Naive thymus-derived CD8-positive, alpha-beta T cell (primary cell): ENCODE measurements around the gene SLC7A10. TPM values are rescaled to one million over a fixed set of nuclear protein-coding genes. Genes with fewer than 3 reads are reported as not detected.
A peak's percentile ranks its signal among the peaks of the same experiment; 100 is the strongest.

Source experiments
- ATAC-seq, 2 donors: fragments of 150-1000 bp; cut with Tn5 transposase in 1 of 2; sonication (Bioruptor Pico), chemical (Tn5 transposase) in 1 of 2; 1 replicate in 1 of 2; 2 replicates in 1 of 2; pipeline ENCODE4 v1.10.0; 2021; ENCODE audit warnings: mild to moderate bottlenecking in 2 of 2, moderate library complexity in 2 of 2
- POLR2A ChIA-PET: fragments of 350-600 bp; sonication (Branson Sonifier 250); formaldehyde crosslinking; loops from one replicate; lab custom pipeline; 2021; ENCODE audit warnings: antibody characterized with exemption; lab: Charles Lee
- DNase-seq, 10 donors: peaks; one replicate each; pipeline versions ENCODE4 v3.0.0 to v3.0.0-alpha.2; 2020 to 2022
- H3K27ac Mint-ChIP-seq, 10 donors: one replicate each; pipeline ENCODE4 v1.8.0; 2020 to 2022; ENCODE audit warnings: mild to moderate bottlenecking in 10 of 10, mixed read lengths in 10 of 10, moderate library complexity in 4 of 10, inconsistent platforms in 1 of 10
- H3K27me3 Mint-ChIP-seq, 5 donors: one replicate each; pipeline ENCODE4 v1.8.0; 2021 to 2022; ENCODE audit warnings: mixed read lengths in 5 of 5
- H3K36me3 Mint-ChIP-seq, 3 donors: one replicate each; pipeline ENCODE4 v1.8.0; 2020 to 2022; ENCODE audit warnings: mixed read lengths in 3 of 3, mild to moderate bottlenecking in 2 of 3, inconsistent platforms in 1 of 3
- H3K4me1 Mint-ChIP-seq, 4 donors: one replicate each; pipeline ENCODE4 v1.8.0; 2021 to 2022; ENCODE audit warnings: mixed read lengths in 4 of 4
- H3K4me3 Mint-ChIP-seq, 10 donors: one replicate each; pipeline ENCODE4 v1.8.0; 2020 to 2022; ENCODE audit warnings: mild to moderate bottlenecking in 10 of 10, mixed read lengths in 10 of 10, moderate library complexity in 6 of 10, inconsistent platforms in 1 of 10
- H3K9me3 Mint-ChIP-seq, 9 donors: one replicate each; pipeline ENCODE4 v1.8.0; 2020 to 2022; ENCODE audit warnings: mixed read lengths in 9 of 9, mild to moderate bottlenecking in 3 of 9, inconsistent platforms in 1 of 9, moderate library complexity in 1 of 9
- polyA plus RNA-seq, 3 donors: library from polyadenylated mRNA; unstranded; fragments of 300-500 nt; fragmentation: Illumina TruSeq; gene quantifications; one replicate each; pipeline ENCODE4 v1.2.3, GENCODE V29; 2021
- total RNA-seq, 8 experiments: library from RNA in 2 of 8; stranded (reverse) in 2 of 8; gene quantifications; one replicate each; pipeline ENCODE4 v1.2.3 and lab custom pipeline; 2021 to 2026

SLC7A10 gene
- total and polyA plus RNA-seq, 5 experiments from 2014 or later = not detected

DNA sequence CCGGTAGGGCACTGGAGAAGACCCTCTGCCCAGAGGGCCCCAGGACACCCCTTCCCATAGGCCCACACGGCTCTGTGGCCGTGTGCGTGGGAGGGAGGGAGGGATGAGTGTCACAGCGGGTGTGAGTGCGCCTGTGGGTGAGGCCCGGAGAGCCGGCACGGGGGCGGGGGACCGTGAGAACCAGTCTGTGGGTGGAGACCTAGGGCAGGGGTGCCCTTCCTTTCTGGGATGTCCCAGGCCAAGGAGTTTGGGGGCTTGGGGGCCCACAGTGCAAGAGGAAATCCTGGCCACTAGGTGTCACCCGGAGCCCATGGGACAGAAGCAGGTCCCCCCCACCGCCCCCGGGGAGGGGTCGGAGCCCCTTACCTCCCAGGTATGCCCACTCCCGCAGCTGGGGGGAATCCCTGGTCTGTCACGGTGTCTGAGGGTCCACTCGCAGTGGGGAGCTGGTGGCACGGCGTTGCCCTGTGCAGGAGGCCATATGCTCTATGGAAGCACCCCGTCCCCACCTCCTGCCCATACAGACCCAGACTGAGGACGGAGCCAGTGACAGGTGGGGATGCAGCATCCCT lies 16.0 kb upstream of the SLC7A10 start:
- DNase-seq (peak in 3 of 10 donors; percentile 10 to 22 (median 13)), ATAC-seq (no peak)
- Mint-ChIP-seq H3K4me1 (peaks cover 0 to 4% (median 0%) of the 10 kb centered on the region in 4 donors), H3K27me3 (peaks cover 0 to 7% (median 3%) of the 10 kb centered on the region in 5 donors), H3K27ac (peak overlapping the region in 1 of 10 donors; percentile 60), H3K9me3 (peaks cover 0 to 6% (median 0%) of the 10 kb centered on the region in 9 donors), H3K36me3 (peaks cover 0 to 5% (median 0%) of the 10 kb centered on the region in 3 donors), H3K4me3 (no peak overlapping the region)
- POLR2A ChIA-PET = no interaction called here

DNA sequence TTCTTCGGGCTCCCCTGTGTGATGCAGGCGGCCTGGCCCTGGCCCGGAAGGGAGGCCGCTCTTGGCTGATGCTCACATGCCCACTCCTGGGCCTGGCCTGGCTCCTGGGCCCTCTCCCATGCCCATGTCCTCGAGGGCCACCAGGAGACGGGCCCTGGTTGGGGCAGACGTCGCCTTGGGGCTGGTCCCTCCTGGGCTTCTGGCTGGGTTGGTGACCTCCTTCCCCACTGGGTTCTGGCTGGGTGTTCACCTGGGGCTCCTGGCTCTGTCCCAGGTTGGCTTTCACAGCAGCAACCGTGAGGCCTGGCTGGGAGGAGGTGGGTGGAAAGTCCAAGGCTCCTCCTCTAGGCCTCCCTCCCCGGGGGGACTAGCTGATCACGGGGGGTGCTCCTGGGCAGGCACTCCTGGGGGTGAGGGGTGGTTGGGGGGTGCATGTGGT lies 15.5 kb upstream of the SLC7A10 start:
- Mint-ChIP-seq H3K9me3 (peaks cover 0 to 6% (median 0%) of the 10 kb centered on the region in 9 donors), H3K4me1 (peaks cover 0 to 4% (median 0%) of the 10 kb centered on the region in 4 donors), H3K27ac (peak overlapping the region in 1 of 10 donors; percentile 60), H3K27me3 (peaks cover 0 to 7% (median 3%) of the 10 kb centered on the region in 5 donors), H3K36me3 (peaks cover 0 to 5% (median 0%) of the 10 kb centered on the region in 3 donors), H3K4me3 (no peak overlapping the region)
- ATAC-seq = no peak
- POLR2A ChIA-PET = no interaction called here
- no peak for DNase-seq

DNA sequence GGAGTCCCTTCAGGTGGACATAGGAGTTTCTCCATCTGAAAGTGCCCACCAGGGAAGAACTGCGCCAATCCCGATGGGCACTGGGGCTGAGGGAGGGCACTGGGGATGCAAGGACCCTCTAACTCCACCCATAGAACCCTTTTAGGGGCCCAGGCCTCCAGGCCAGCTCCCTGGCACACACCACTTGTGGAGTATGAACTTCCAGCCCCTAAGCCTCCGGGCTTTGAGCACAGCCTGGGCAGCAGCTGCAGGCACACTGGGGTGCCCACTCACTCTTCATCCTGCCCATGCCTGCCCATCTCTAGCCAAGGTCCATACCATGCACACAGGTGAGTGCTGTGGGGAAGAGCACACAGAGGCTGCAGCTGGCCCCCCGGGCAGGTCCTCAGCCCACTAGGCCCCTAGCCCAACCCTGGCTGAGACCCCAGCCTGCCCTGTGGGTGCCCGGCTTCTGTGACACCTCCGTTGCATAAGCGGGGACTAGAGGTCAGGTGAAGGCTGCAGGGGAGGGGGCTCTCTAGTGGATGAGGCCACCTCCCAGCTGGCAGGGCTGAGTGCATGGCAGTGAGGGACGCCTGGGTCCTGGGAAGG lies 14.6 kb upstream of the SLC7A10 start:
- Mint-ChIP-seq H3K36me3 (no peaks in the 10 kb centered on the region), H3K9me3 (peaks cover 0 to 3% (median 0%) of the 10 kb centered on the region in 9 donors), H3K4me3 (no peak overlapping the region), H3K27ac (peak overlapping the region in 1 of 10 donors; percentile 90), H3K27me3 (peaks cover under 1 to 7% (median 4%) of the 10 kb centered on the region in 5 donors), H3K4me1 (peaks cover 0 to 7% (median 0%) of the 10 kb centered on the region in 4 donors)
- DNase-seq = no peak
- no peak for ATAC-seq
- POLR2A ChIA-PET = no interaction called here

DNA sequence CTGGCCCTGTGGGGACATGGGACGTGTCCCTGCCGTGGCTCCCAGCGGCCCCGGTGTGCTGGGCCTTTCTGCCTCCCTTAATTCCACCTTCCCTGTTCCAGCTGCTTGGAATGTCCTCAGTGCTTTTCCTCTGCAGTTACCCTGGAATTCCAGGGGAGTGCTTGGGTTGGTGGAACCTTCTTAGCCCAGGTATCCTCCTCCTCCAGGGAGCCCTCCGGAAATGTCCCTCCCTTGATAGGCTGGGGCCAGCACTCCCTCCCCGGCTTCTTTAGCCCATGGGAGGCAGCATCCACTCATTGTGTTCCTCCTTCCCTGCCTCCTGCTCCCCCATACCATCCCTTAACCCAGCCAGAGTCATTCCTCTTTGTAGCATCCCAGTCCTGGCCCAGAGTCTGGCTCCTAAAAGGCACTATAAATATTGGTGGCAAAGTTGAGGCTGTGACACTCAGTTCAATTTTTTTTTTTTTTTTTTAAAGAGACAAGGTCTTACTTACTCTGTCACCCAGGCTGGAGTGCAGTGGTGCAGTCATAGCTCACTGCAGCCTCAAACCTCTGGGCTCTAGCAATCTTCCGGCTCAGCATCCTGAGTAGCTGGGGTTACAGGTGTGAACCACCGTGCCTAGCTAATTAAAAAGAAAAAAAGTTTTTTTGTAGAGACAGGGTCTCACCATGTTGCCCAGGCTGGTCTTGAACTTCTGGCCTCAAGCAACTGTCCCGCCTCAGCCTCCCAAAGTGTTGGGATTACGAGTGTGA lies 13.7 kb upstream of the SLC7A10 start:
- H3K4me3 Mint-ChIP-seq = peak overlapping the region in 1 of 10 donors; percentile 53
- H3K4me1 Mint-ChIP-seq = peaks cover 0 to 9% (median 0%) of the 10 kb centered on the region in 4 donors
- DNase-seq (no peak), ATAC-seq (no peak)
- H3K27ac Mint-ChIP-seq = peak overlapping the region in 4 of 10 donors; percentile 22 to 90 (median 60)
- no peaks in the 10 kb centered on the region for H3K36me3 Mint-ChIP-seq
- POLR2A ChIA-PET = no interaction called here
- peaks cover 0 to 3% (median 0%) of the 10 kb centered on the region in 9 donors for H3K9me3 Mint-ChIP-seq
- H3K27me3 Mint-ChIP-seq = peaks cover 3 to 8% (median 8%) of the 10 kb centered on the region in 5 donors

DNA sequence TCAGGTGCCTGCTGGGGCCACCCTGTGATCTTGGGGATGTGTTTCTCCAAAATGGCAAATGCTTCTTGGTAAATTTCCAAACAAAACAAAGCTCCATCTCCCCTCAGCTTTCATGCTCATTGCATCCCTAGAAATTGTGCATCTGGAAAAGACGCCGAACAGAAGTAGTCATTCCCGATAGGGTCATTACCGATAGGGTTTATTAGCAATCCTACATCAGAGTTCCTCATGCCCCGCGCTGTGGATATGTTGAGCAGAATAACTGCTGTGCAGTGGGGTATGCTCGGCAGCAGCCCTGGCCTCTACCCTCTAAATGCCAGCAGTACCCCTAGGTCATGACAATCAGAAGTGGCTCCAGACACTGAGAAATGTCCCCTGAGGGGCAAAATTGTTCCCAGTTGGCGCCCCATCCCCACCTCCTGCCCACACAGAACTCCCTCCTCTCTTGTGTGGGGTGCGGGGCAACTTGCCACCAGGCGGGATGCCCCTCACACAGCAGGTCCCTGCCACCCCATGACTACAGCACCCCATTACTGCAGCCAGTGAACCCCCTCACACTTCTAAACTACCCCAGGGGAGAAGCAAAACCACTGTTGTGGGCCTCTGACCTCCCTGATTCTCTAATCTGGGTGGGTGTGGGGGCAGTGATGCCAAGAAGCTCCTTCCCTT lies 13.0 kb upstream of the SLC7A10 start:
- H3K27me3 Mint-ChIP-seq = peaks cover 3 to 8% (median 5%) of the 10 kb centered on the region in 5 donors
- H3K4me1 Mint-ChIP-seq = peaks cover 0 to 9% (median 0%) of the 10 kb centered on the region in 4 donors
- H3K36me3 Mint-ChIP-seq = no peaks in the 10 kb centered on the region
- H3K9me3 Mint-ChIP-seq = peaks cover 0 to 3% (median 0%) of the 10 kb centered on the region in 9 donors
- peak overlapping the region in 1 of 10 donors; percentile 20 for H3K27ac Mint-ChIP-seq
- ATAC-seq = no peak
- DNase-seq = no peak
- POLR2A ChIA-PET = no interaction called here
- no peak overlapping the region for H3K4me3 Mint-ChIP-seq

DNA sequence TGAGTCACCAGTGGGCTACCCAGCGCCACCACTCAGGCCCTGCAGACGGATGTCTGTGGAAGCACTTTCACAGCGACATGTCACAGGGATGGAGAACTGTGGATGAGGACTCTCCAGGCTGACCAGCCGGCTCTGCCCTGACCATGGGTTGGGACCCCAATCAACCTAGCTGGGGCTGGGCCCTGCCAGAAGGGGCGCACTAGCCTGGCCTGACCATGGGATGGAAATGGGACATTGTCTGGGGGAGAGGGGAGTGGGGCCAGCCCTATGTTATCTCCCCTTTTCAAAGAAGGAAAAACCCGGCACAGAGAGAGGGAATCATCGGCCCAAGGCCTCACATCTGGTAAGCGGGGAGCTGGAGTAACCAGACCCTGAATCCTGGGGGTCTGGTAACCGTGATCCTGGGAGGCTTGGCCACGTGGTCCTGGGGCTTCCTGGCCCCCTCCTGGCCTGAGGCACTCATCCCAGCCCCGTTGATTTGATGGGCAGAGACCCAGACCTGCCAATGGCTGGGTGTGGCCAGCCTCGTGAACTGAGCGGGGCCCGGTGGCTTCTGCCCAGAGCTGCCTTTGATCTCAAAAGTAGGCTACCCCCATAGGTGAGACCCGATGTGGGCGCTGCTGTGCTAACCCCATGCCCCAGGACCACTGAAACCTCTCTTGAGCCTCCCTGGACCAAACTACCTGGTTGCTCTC lies 11.2 kb upstream of the SLC7A10 start:
- no peak overlapping the region for H3K4me3 Mint-ChIP-seq
- no peak overlapping the region for H3K27ac Mint-ChIP-seq
- peaks cover 0 to 7% (median 0%) of the 10 kb centered on the region in 4 donors for H3K4me1 Mint-ChIP-seq
- H3K27me3 Mint-ChIP-seq = peaks cover 0 to 8% (median 5%) of the 10 kb centered on the region in 5 donors
- H3K36me3 Mint-ChIP-seq = no peaks in the 10 kb centered on the region
- no peak for ATAC-seq
- POLR2A ChIA-PET = interaction anchor here (1.4 kb wide), 1 partner anchor 137 kb away, joined by 3 read pairs; the partner anchor contains the start of gene CEBPG
- DNase-seq = no peak
- H3K9me3 Mint-ChIP-seq = no peaks in the 10 kb centered on the region

DNA sequence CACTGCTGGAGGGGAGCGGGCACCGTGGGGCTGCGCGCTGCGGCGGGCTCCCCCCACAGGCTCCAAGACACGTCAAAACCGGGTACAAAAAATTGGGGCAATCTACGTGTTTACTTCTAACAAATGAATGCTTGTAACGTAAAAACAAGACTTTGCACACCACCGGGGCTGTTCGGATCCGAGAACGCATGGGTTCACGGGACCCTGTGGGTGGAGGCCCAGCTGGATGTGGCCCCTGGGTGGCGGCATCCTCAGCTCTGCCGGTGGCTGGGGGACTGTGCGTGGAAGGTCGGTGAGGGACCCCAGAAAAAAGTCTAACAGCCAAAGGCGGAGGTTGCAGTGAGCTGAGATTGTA lies 10.3 kb upstream of the SLC7A10 start:
- POLR2A ChIA-PET = interaction anchor here (1.4 kb wide), 1 partner anchor 138 kb away, joined by 3 read pairs; the partner anchor contains the start of gene CEBPG
- no peaks in the 10 kb centered on the region for H3K9me3 Mint-ChIP-seq

DNA sequence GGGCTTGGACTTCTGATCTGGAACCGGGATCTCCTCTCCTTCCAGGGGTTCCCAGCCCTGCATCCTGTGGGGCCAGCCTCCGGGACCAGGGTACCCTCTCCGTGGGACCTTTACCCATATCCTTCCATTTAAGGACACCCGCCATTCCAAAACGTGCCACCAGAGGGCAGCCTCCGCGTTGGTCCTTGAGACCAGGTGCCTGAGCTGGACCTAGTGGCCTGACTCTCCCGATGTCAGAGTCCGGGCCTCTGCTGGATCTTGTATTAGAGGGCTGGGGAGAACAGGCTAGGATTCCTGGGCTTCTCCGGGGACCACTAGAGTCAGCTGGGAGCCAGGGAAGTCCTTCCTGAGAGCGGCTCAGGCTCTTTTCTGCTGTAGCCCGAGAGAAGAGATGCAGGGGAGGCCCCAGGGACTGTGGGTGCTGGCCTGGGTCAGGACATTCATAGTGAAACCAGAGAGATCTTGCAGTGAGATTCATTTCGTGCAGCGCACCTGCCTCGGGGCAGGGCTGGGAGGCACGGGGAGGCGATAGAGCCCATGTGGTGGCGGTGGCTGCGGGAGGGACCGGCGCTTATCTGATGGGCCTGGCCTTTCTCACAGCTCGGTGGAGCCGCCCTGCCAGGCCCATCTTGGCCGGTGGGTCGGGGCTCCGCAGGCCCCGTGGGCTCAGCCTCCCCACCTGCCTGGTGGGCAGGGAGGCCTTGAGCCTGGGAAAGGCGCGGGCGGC lies 9.8 kb upstream of the SLC7A10 start:
- Mint-ChIP-seq H3K36me3 (peaks cover 0 to 5% (median 0%) of the 10 kb centered on the region in 3 donors), H3K4me1 (peaks cover 0 to 7% (median 0%) of the 10 kb centered on the region in 4 donors), H3K27ac (no peak overlapping the region), H3K9me3 (peaks cover 0 to 5% (median 0%) of the 10 kb centered on the region in 9 donors), H3K27me3 (peaks cover 5 to 16% (median 10%) of the 10 kb centered on the region in 5 donors), H3K4me3 (peak overlapping the region in 2 of 10 donors; percentile 58 to 61)
- ATAC-seq (peak; percentile 42 to 57), DNase-seq (peak; percentile 32 to 84 (median 64))
- POLR2A ChIA-PET = interaction anchor here (1.4 kb wide), 1 partner anchor 138 kb away, joined by 3 read pairs; the partner anchor contains the start of gene CEBPG

More for the DNA sequence above, 10.3 kb upstream of the SLC7A10 start:
- Mint-ChIP-seq H3K27ac (no peak overlapping the region), H3K36me3 (no peaks in the 10 kb centered on the region), H3K4me3 (no peak overlapping the region), H3K4me1 (peaks cover 0 to 7% (median 0%) of the 10 kb centered on the region in 4 donors), H3K27me3 (peaks cover under 1 to 11% (median 5%) of the 10 kb centered on the region in 5 donors)
- DNase-seq (no peak), ATAC-seq (no peak)

DNA sequence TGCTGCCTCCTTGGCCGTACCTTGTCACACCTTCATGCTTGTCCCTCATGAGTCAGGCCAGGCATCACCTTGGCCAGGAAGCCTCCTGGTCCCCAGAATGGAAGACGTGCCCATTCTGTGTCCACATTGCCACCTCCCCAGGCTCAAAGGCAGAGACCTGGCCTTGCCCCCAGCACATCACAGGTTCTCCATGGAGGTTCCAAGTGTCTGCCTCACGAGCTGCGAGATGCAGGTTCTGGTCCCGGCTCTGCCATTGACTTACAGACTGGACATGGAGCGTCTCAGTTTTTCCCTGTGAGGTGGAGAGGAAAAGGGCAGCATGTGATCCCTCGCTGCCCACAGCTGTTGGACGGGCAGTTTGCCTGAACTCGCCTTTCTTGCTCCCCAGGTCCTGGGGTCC lies 9.1 kb upstream of the SLC7A10 start:
- no peak overlapping the region for H3K27ac Mint-ChIP-seq
- peaks cover 0 to 9% (median 0%) of the 10 kb centered on the region in 9 donors for H3K9me3 Mint-ChIP-seq
- no peak overlapping the region for H3K4me3 Mint-ChIP-seq
- peaks cover 0 to 7% (median 0%) of the 10 kb centered on the region in 4 donors for H3K4me1 Mint-ChIP-seq
- POLR2A ChIA-PET = no interaction called here
- ATAC-seq (no peak), DNase-seq (no peak)
- peaks cover 9 to 20% (median 15%) of the 10 kb centered on the region in 5 donors for H3K27me3 Mint-ChIP-seq
- peaks cover 0 to 6% (median 0%) of the 10 kb centered on the region in 3 donors for H3K36me3 Mint-ChIP-seq

DNA sequence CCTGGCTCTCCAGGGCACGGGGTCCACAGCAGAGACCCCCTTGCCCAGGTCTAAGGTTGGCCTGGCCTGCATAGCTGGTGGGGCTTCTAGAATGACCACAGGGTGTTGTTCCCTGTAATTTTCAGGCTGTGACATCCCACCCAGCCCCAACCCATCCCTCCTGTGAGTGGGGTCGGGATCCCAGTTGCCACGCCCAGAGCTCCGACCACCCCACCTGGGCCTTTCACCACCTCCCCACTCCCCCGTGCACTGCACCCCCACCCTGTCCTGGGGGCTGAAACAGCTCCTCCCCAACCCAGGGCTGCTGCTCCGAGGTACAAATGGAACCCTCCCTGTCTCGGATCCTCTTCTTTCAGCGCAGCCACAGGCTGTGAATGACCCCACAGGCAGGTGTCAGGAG lies 8.4 kb upstream of the SLC7A10 start:
- ATAC-seq (no peak), DNase-seq (no peak)
- Mint-ChIP-seq H3K4me1 (peaks cover 0 to 5% (median 0%) of the 10 kb centered on the region in 4 donors), H3K27ac (no peak overlapping the region), H3K9me3 (peaks cover 0 to 11% (median 0%) of the 10 kb centered on the region in 9 donors), H3K36me3 (peaks cover 0 to 6% (median 0%) of the 10 kb centered on the region in 3 donors), H3K4me3 (no peak overlapping the region), H3K27me3 (peaks cover 10 to 20% (median 17%) of the 10 kb centered on the region in 5 donors)
- POLR2A ChIA-PET = no interaction called here
